Measurements from ENCODE around the gene TBC1D3D.
"Not testable (repeated sequence)": the region's sequence is repeated elsewhere in the genome, so short reads cannot be mapped to it uniquely, and the experiment has no call there.

The TBC1D3D gene

GRCh38 chr17:38003676-38004075 is at the start of gene TBC1D3D:
Gene TBC1D3D (plus strand): TSS chr17:38003976. CDS start chr17:38005561, 1,585 bp downstream.
- not testable (repeated sequence) for TF ChIP-seq GATA3, GATA2 (IDR thresholded peaks at IDR 0.05; ENCODE audit: low read depth, low read length)

- TF ChIP-seq GATA3, GATA2 (IDR thresholded peaks at IDR 0.05; ENCODE audit: low read depth, low read length): not testable (repeated sequence)
Measured at GRCh38 chr17:37988960-37989359, 14.8 kb upstream of the TBC1D3D start, which contains the start of gene TBC1D3L. Gene TBC1D3L (minus strand): TSS chr17:37989060. CDS start chr17:37987520, 1,540 bp downstream.

Measured in SH-SY5Y (cell line).